ENCODE results near the gene DHRS7B. TPM values are rescaled to one million over a fixed set of nuclear protein-coding genes. Genes with fewer than 3 reads are reported as not detected.
"Not testable (repeated sequence)": the region's sequence is repeated elsewhere in the genome, so short reads cannot be mapped to it uniquely, and the experiment has no call there.

DHRS7B gene
- total RNA-seq, 2 donors from 2014 or later, result 13.6 to 19.0 TPM

DNA sequence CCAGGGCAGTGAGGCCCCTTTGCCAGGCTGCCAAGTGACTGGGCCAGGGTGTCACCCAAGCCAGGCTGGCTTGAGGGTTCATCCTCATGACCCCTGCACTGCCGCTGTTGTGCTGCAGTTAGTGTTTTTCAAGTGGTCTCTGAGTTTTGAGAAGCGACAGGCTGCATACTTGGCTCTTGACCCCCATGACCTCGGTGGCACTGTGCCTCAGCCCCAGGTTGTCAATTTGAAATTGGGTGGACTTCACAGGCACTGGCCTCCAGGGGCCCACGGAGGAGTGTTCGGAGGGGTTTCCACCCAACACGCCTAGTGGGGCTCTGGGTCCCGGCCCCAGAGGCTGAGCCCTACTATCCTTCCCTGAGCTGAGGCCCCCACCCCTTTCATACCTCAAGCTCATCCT, 42.7 kb downstream of the DHRS7B start:
- intact Hi-C loops (cut with DNase I), result loop anchor here in 1 of 2 donors (5.0 kb wide), 1 partner anchor 38 kb away; no protein-coding TSS in a partner anchor
- DNase-seq (ENCODE audit: low spot score), result no peak

DNA sequence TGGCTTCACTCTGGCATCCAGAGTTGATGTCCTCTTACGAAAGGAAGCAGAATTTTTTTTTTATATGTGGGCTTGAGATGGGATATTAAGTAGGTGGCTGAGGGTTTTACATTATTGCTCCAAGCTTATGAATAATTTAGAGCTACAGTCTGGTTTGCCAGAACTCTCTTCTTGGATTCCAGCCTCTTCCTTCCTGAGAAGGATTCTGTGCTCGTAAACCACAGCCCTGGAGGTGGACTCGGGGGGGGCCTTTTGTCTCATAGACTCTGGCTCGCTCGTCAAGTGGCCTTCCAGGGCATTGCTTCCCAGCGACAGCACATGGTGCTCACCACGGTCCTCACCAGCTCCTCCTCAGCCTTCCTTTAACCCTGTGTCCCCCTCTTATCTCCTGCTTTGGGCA, 44.0 kb downstream of the DHRS7B start:
- intact Hi-C loops (cut with DNase I), result no loop called here
- DNase-seq (ENCODE audit: low spot score), result no peak

DNA sequence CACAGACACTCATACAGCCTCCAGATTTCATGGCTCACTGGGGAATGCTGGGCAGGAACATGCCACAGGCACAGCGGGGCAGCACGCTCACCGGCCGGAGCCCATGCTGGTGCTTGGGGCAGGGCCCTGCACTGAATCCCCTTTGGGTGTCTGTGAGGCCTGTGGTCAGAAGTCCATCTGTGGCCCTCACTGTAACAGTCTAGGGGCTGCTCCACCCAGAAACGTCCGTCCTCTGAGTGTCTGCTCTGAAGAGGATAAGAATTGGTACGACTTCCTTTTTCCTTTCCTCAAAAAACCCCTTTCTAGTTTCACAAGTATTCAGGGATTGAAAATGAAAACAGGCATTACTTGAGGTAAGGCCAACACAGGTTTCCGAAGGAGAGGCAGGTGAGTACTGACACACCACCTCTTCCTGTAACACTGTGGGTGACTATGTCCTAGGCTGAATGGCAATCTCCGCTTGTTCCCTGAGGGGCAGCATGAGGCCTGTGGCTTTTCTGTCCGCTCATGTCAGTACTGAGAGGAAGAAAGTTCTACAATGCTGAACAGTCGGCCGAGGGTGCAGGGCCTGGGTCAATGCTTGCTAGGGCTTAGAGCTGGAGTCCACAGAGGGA, 44.7 kb downstream of the DHRS7B start:
- no peak for DNase-seq (ENCODE audit: low spot score)
- intact Hi-C loops (cut with DNase I), result no loop called here

DNA sequence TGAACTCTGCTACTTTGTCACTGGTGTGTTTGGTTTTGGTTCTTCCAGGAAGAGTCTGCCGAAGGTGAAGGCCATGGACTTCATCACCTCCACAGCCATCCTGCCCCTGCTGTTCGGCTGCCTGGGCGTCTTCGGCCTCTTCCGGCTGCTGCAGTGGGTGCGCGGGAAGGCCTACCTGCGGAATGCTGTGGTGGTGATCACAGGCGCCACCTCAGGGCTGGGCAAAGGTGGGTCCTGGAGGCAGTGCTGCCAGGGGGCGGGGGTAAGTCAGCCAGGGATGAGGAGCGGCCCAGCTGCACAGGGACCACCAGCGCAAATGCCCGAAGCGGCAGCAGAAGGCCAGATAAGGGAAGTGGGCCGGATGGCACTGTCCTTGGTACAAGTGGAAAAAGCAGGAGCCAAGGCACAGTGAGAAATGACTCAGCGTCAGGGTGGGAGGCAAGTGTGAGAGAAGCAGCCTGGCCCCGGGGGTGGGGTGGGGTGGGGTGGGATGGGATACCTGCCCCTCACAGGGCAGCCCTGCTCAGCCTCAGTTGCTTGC, 45.3 kb downstream of the DHRS7B start:
- DNase-seq (ENCODE audit: low spot score), result no peak
- intact Hi-C loops (cut with DNase I), result loop anchor here in 1 of 2 donors (1.0 kb wide), 1 partner anchor 39 kb away; no protein-coding TSS in a partner anchor

DNA sequence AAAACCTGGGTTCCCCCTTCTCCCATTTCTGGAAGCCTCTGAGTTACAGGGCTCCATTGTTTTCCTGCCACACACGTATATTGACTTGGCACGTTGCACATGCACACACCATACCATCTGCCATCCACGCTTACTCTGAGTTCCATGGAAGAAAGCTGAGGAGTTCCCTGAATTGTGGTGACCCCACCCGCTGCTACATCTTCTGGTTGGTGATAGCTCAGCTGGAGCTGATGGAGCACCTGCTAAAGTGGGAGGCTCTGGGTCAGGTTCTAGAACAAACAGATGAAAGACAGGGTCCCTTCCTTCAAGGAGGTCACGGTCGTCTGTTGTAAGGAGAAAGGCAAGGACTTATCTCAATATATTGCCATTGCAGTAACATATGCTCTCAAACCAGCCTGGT, 46.1 kb downstream of the DHRS7B start:
- intact Hi-C loops (cut with DNase I), result loop anchor here in 1 of 2 donors (1.0 kb wide), 1 partner anchor 38 kb away; no protein-coding TSS in a partner anchor
- DNase-seq (ENCODE audit: low spot score), result no peak

DNA sequence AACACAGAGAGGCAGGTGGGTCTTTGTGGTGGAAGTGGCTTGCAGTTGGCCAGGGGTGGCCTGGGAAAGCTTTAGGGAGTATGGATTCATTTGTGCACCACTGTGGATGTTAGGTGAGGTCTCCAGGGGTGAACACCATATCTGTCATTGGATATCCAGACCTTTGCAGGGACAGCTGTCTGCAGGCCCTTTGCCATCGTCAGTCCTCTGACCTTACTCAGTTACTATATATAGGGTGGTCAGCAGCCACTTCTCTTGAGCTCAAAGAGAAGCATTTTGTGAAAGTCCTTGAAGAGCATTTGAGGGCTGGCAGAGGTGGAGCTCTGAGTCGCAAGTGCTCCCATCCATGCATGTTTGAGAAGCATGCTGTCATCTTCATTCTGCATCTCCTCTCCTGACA, 46.8 kb downstream of the DHRS7B start:
- DNase-seq (ENCODE audit: low spot score), result no peak
- intact Hi-C loops (cut with DNase I), result no loop called here

DNA sequence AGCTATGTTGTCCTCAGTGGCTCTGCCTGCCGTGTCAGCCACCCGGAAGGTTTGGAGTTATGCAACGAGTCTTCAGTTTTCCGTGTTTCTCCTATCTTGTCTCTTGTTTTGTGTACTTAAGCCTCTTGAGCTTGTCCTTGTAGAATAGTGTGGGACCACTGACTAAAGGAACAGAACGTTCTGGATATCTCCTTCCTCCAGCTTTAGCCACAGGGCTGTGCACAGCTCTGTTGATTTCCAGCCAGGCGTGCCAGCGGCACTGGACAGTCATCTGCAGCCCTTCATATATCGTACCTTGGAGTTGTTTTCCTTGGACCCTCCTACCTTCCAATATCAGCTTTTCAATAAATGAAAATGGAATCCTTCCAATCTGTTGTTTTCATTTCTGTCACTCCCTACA, 47.4 kb downstream of the DHRS7B start:
- intact Hi-C loops (cut with DNase I), result no loop called here
- DNase-seq (ENCODE audit: low spot score), result no peak

DNA sequence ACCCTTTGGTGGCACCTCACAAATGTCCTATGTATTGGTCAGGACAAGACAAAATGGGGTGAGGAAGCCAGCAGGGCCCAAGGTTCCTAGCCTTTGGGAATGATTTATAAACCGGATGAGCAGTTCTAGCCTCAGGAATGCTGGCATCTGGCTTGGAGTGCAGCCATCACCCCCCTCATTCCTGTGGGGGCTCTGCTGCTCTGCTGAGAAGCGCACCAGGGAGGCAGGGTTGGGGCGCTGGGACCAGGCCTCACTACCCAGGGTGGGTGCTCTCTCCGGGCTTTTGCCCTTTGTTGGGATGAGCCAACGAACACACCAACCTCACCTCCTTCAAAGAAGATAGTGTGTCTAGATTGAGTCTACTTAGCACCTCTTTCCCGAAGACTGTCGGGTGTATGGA, 47.9 kb downstream of the DHRS7B start:
- DNase-seq (ENCODE audit: low spot score), result no peak
- intact Hi-C loops (cut with DNase I), result no loop called here

DNA sequence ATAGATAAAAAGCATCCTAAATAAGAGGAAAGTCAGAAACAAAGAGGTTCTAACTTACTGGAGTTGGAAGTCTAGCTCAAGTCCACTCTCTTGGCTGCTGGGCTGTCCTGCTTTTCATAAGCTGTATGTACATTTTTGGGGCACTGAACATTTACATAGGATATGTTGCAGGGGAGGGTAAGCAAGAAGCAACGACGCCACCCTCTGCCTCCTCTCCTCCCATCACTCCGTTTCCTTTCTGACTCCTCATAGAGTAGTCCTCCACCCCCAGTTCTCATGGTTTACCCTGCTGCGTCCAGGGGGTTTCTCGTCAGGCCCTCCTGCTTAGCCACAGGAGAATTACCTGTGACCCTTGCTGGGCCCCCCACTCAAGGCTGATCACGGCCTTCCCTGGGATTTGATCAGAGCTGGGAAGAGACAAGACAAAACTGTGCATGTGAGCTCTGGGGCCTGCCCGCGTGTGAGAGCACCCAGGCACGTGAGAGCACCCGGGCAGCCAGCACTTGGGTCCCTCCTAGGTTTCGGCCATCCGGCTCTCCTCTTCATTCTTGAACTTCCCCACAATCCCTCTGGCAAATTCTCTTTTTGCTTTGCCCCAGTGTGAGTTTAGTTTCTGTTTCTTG, 50.1 kb downstream of the DHRS7B start:
- no peak for DNase-seq (ENCODE audit: low spot score)
- intact Hi-C loops (cut with DNase I), result no loop called here

DNA sequence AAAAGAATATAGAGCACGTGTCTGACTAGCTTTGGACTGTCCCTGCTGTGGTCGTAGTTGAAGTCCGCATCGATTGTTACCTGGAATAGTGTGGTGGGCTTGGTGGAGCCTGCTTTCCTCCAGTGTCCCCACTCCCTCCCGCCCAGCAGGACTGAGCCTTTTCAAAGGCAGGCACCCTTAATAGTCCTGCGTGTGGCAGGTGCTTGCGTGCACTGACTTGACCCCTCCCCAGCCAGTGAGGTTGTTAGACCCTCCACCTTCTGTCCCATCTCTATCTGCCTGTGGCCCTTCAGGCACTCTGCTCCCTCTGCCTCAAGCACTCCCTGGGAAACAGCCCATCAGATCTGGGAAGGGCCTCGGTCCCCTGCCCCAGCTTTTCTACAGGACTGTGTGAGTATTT, 50.6 kb downstream of the DHRS7B start:
- DNase-seq (ENCODE audit: low spot score), result no peak
- intact Hi-C loops (cut with DNase I), result no loop called here

DNA sequence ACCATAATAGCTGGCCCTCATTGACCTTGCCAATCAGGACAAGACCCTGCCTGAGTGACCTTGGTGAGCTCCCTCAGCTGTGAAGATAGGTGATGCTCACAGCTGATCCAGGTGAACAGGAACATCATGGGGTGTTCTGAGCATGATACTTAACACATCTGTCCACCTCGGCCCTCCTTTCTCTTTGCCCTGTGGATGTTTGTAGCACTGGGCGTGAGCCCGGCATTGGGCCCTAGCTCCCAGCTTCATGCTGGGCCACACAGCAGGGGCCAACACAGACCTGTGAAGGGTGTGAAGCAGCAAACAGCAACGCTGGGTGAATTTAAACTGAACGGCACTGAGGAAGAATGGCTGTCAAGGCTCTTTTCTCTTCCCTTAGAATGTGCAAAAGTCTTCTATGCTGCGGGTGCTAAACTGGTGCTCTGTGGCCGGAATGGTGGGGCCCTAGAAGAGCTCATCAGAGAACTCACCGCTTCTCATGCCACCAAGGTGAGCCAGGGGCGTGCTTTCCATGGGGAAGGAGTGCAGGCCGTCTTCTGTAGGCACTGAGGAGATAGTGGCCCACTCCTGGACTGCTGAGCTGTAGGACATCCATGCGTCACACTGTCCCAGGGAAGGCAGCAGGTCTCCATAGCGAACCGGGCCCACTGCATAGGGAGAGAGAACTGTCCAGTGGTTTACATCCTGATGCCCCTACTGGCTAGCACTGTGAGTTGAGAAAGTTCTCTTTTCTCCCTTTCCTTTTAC, 51.3 kb downstream of the DHRS7B start:
- intact Hi-C loops (cut with DNase I), result no loop called here
- DNase-seq (ENCODE audit: low spot score), result no peak

DNA sequence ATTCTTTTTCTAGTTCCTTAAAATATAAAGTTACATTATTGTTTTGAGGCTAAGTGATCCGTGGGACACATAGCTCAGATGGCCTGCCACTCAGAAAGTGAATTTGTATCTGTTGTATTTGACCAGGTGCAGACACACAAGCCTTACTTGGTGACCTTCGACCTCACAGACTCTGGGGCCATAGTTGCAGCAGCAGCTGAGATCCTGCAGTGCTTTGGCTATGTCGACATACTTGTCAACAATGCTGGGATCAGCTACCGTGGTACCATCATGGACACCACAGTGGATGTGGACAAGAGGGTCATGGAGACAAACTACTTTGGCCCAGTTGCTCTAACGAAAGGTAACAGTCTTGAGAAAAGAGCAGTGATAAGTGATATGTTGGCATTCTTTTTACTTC, 56.7 kb downstream of the DHRS7B start:
- DNase-seq (ENCODE audit: low spot score), result no peak
- intact Hi-C loops (cut with DNase I), result no loop called here

DNA sequence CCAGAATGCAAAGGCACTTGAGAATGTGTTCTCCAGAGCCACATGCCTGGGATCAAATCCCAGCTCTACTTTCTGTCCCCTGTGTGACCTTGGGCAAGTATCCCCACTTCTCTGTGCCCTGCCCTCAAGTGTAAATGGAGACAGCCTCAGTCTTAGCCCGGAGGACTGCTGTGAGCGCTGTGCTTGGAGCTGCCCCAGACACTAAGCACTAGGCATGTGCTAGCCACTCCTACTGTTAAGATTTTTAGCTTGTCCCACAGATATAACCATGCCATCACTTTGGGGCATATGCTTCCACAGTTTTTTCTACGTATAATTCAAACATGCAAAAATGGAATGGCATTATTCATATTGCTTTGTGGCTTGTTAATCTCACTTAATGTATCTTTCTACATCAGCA, 57.8 kb downstream of the DHRS7B start:
- intact Hi-C loops (cut with DNase I), result no loop called here
- DNase-seq (ENCODE audit: low spot score), result no peak

DNA sequence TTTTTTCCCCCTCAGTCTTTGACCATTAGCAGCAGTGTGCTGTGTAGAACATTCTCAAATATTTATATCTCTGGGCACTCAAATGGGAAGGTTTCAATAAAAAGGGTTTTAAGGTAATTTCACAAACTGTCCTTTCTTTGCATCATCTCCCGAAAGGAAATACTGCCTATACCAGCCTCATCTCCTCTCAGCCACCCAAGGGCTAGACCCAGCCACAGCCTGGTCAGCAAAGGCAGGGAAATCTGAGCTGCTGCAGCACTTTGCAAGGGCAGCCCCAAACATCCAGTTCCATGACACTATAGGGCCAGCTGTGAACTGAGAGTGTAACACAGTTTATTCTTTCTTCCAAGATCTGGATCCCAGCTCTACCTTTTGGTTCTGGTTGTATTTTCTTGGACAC, 58.3 kb downstream of the DHRS7B start:
- intact Hi-C loops (cut with DNase I), result no loop called here
- DNase-seq (ENCODE audit: low spot score), result no peak

DNA sequence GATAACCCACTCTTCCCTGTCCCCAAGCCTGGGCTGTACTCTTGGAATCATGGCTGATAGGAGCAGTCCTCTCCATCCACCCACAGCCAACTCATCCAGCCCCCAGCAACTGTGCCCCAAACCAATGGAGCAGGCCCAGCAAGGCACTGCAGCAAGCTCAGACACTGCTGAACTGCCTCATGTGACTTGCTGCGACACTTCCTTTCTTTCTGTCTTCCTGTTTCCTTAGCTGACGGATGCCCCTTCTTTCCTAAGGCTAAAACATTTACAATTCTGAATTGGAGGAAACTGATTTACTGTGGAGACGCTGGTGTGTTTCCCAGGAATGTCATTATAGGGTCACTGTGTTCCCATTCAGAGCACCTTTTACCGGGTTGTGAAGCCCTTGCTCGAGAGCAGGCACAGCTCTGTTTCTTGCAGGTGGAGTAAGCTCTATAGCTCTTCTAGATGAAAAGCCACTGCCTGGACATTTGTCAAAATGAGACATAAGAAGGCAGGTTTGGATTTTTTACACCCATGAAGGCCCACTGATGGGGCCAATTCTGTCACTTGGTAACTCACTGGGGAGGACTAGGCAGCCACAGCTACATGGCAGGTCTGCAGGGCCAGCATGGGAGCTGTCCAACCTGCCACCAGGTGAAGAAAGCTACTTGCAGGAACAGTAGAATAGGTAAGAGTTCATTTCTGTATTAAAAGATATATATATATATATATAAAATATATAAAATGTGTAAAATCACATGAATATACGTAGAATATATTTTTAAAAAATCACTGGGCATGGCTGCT, 59.8 kb downstream of the DHRS7B start:
- intact Hi-C loops (cut with DNase I), result no loop called here

DNA sequence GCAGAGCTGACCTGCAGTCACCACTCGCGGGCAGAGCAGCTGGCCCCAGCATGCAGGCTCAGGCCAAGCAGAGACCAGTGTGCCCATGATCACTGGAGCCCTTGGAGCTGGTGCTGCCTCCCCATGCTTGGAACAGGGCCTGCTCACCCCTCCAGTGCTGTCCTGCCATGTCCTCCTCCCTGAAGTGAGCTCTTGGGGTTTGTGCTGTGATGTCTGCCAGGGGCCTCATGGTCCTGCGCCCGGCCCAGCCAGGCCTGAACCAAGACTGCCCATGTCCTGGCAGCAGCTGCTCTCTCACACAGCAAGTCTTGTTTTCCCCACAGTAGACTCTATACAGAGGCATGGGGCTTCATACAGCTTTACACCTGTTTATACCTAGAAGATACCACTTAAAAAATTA, 62.6 kb downstream of the DHRS7B start:
- intact Hi-C loops (cut with DNase I), result no loop called here
- no peak for DNase-seq (ENCODE audit: low spot score)

More for the DNA sequence above, 59.8 kb downstream of the DHRS7B start:
- DNase-seq (ENCODE audit: low spot score), result no peak

DNA sequence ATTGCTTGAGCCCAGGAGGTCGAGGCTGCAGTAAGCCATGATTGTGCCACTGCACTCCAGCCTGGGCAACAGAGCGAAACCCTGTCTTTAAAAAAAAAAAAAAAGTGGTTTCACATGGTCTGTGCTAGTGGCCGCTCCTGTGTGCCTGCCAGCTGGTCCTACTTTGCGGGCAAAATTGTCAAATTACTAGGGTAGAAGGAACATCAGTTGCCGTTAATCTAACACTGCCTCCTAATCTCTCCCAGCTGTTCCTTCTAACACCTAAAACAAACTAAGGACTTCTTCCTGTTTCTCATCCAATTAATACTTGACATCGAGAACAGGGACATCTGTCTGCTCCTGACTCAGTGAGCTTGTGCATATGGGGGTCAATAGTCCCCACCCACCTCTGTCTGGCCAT, 63.3 kb downstream of the DHRS7B start:
- intact Hi-C loops (cut with DNase I), result no loop called here
- peak; percentile 16 for DNase-seq (ENCODE audit: low spot score)

DNA sequence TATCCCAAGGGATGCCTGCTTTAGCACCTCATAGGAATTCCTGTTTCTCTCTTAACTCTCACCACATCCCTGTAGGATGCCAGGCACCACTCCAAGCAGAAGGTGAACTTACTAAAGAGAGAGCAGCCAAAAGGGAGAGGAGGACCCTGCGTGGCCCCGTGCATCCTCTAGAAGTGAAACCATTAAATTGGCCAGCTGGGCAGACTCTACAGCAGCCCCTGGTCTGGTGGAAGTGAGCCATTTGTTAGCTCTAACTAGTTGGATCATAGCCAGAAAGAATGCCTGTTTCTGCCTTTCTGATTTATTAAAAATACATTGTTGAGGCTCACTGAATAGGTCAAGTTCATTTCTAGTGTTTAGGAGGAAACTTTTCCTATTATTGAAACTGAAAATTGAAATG, 64.9 kb downstream of the DHRS7B start:
- no peak for DNase-seq (ENCODE audit: low spot score)
- intact Hi-C loops (cut with DNase I), result no loop called here

DNA sequence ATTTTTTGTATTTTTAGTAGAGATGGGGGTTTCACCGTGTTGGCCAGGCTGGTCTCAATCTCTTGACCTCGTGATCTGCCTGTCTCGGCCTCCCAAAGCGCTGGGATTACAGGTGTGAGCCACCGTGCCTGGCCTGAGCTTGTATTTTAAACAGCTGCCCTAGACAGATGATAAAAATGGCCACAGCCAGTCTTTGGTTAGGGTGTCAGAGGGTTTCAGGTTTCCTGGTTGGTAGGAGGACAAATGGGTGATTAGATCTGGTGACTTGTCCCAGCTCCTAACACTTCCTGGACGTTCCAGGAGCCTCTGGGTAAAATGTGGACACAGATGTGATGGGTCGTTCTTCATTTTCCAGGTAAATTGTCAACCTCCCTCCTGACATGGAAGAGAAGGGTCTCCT, 65.7 kb downstream of the DHRS7B start:
- intact Hi-C loops (cut with DNase I); DNase-seq (ENCODE audit: low spot score): not testable (repeated sequence)

DNA sequence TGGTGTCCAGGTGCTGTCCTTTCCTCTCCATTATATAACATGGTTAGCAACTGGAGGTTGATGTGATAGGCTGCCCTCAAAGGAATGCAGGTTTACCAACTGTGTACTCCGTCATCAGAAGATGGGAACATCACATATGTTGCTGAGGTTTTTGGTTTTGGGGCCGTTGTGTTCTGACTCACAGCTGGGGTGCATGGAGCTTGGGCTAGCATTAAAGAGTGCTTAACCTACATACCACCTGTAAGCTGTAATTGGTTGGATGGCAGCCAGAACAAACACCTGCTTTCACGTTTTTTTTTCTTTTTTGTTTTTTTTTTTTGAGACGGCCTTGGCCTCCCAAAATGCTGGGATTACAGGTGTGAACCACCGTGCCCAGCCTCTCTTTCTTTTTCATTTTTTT, 66.3 kb downstream of the DHRS7B start:
- DNase-seq (ENCODE audit: low spot score), result no peak
- intact Hi-C loops (cut with DNase I), result no loop called here

Measured in posterior vena cava (tissue), 2 donors.